Measurements from ENCODE around the gene MOV10L1.

The MOV10L1 gene

GRCh38 chr22:50177537-50178470 lies 88.0 kb downstream of the MOV10L1 start:
- no peak for DNase-seq (ENCODE audit: low spot score)

GRCh38 chr22:50178471-50178864 lies 88.7 kb downstream of the MOV10L1 start:
- no peak for DNase-seq (ENCODE audit: low spot score)

GRCh38 chr22:50178871-50179869 lies 89.4 kb downstream of the MOV10L1 start:
- no peak for DNase-seq (ENCODE audit: low spot score)

GRCh38 chr22:50179937-50180726 lies 90.3 kb downstream of the MOV10L1 start:
- no peak for DNase-seq (ENCODE audit: low spot score)

GRCh38 chr22:50180727-50181521 lies 91.1 kb downstream of the MOV10L1 start:
- no peak for DNase-seq (ENCODE audit: low spot score)

- DNase-seq (ENCODE audit: low spot score) = no peak
Measured at GRCh38 chr22:50182176-50183081, 92.6 kb downstream of the MOV10L1 start.

- no peak for DNase-seq (ENCODE audit: low spot score)
Measured at GRCh38 chr22:50183141-50183971, 93.5 kb downstream of the MOV10L1 start.

- no peak for DNase-seq (ENCODE audit: low spot score)
Measured at GRCh38 chr22:50184004-50184901, 94.4 kb downstream of the MOV10L1 start.

- peak; percentile 67 for DNase-seq (ENCODE audit: low spot score)
Measured at GRCh38 chr22:50184902-50185374, 95.1 kb downstream of the MOV10L1 start.

- DNase-seq (ENCODE audit: low spot score) = peak; percentile 95
Measured at GRCh38 chr22:50185375-50186087, 95.7 kb downstream of the MOV10L1 start, which contains the start of gene TRABD. Gene TRABD (plus strand): TSS chr22:50185913. CDS start chr22:50193061, 7,148 bp downstream.

- DNase-seq (ENCODE audit: low spot score) = no peak
Measured at GRCh38 chr22:50186181-50186714, 96.4 kb downstream of the MOV10L1 start.

- no peak for DNase-seq (ENCODE audit: low spot score)
Measured at GRCh38 chr22:50186761-50187523, 97.1 kb downstream of the MOV10L1 start.

- no peak for DNase-seq (ENCODE audit: low spot score)
Measured at GRCh38 chr22:50188356-50188755, 98.5 kb downstream of the MOV10L1 start.

- no peak for DNase-seq (ENCODE audit: low spot score)
Measured at GRCh38 chr22:50189184-50189848, 99.5 kb downstream of the MOV10L1 start.

- no peak for DNase-seq (ENCODE audit: low spot score)
Measured at GRCh38 chr22:50189849-50190181, 100.0 kb downstream of the MOV10L1 start.

All from ecto neural progenitor cell (in vitro differentiated cells).